ENCODE data around the gene DNAJC1. TPM values are rescaled to one million over a fixed set of nuclear protein-coding genes. Genes with fewer than 3 reads are reported as not detected.

DNAJC1 gene
- total and polyA plus RNA-seq, 2 donors (not counting 3 experiments of a cell fraction or from before 2014, with no cell fraction given), result 11.2 to 19.7 TPM

- no peak overlapping the region for H3K9ac ChIP-seq (replicated peaks; ENCODE audit: extremely low read depth, insufficient read depth, low read length)
- dilution Hi-C loops (cut with MboI; ENCODE audit: extremely low pct_ligation_motif_present, low sequenced_read_pairs), result no loop called here
- H3K27ac ChIP-seq (ENCODE audit: insufficient read depth, low read depth, low read length), result no peak overlapping the region
- no peak overlapping the region for H3K4me3 ChIP-seq (replicated peaks in 1 of 3; ENCODE audit: insufficient read depth in 1 of 3, low read depth in 1 of 3, low read length in 3 of 3)
- H3K4me1 ChIP-seq (ENCODE audit: control insufficient read depth, extremely low read depth, insufficient read depth, low read length), result no peaks in the 10 kb centered on the region
- ChIA-PET CTCF (no interaction called here), POLR2A (no interaction called here)
- DNase-seq (ENCODE audit: low read depth, low spot score) (peak; percentile 38), FAIRE-seq (peak; percentile 24)
- BruUV-seq (replicated peaks), result no TSS peak
- peaks cover 3% of the 10 kb centered on the region for H4K20me1 ChIP-seq (replicated peaks; ENCODE audit: control insufficient read depth, extremely low read depth, insufficient read depth, low read length)
- intact Hi-C loops (cut with micrococcal nuclease), result loop anchor here (5.0 kb wide), 1 partner anchor 1078 kb away; no protein-coding TSS in a partner anchor
- no peaks in the 10 kb centered on the region for H3K9me1 ChIP-seq (replicated peaks; ENCODE audit: control insufficient read depth, extremely low read depth, insufficient read depth, low read length)
- TF ChIP-seq GATA2 (IDR thresholded peaks at IDR 0.05; ENCODE audit: insufficient read depth, insufficient read length, low read depth, low read length), result no peak
- TF ChIP-seq MAX (IDR thresholded peaks at IDR 0.05; ENCODE audit: insufficient read depth, insufficient read length), result no peak
- TF ChIP-seq, protein P1, sequence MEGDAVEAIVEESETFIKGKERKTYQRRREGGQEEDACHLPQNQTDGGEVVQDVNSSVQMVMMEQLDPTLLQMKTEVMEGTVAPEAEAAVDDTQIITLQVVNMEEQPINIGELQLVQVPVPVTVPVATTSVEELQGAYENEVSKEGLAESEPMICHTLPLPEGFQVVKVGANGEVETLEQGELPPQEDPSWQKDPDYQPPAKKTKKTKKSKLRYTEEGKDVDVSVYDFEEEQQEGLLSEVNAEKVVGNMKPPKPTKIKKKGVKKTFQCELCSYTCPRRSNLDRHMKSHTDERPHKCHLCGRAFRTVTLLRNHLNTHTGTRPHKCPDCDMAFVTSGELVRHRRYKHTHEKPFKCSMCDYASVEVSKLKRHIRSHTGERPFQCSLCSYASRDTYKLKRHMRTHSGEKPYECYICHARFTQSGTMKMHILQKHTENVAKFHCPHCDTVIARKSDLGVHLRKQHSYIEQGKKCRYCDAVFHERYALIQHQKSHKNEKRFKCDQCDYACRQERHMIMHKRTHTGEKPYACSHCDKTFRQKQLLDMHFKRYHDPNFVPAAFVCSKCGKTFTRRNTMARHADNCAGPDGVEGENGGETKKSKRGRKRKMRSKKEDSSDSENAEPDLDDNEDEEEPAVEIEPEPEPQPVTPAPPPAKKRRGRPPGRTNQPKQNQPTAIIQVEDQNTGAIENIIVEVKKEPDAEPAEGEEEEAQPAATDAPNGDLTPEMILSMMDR (IDR thresholded peaks at IDR 0.05; ENCODE audit: extremely low read depth in 1 of 2, insufficient read depth in 1 of 2, low read depth in 1 of 2, low read length in 2 of 2), result peak; percentile 21 to 45
- no peak for TF ChIP-seq POLR2A (IDR thresholded peaks at IDR 0.05; ENCODE audit: low read depth, low read length)
- H3K79me2 ChIP-seq (ENCODE audit: control insufficient read depth, insufficient read depth, low read length), result peaks cover 9% of the 10 kb centered on the region
- no peaks in the 10 kb centered on the region for H3K36me3 ChIP-seq (ENCODE audit: control insufficient read depth in 2 of 2, extremely low read depth in 1 of 2, insufficient read depth in 2 of 2, low read length in 2 of 2)
- no peak overlapping the region for H2AFZ ChIP-seq (ENCODE audit: low read depth, low read length)
- H3K4me2 ChIP-seq (ENCODE audit: insufficient read depth, low read length), result no peak overlapping the region
- H3K27me3 ChIP-seq (ENCODE audit: control insufficient read depth in 2 of 2, insufficient read depth in 2 of 2, low read length in 2 of 2), result no peaks in the 10 kb centered on the region
- no peaks in the 10 kb centered on the region for H3K9me3 ChIP-seq (replicated peaks; ENCODE audit: control insufficient read depth, insufficient read depth, low read length)
Observed at GRCh38 chr10:21989453-21990154, 13.9 kb downstream of the DNAJC1 start.

GRCh38 chr10:21985541-21985940 lies 18.0 kb downstream of the DNAJC1 start:
- no peaks in the 10 kb centered on the region for H3K9me3 ChIP-seq (replicated peaks; ENCODE audit: control insufficient read depth, insufficient read depth, low read length)
- H3K4me2 ChIP-seq (ENCODE audit: insufficient read depth, low read length), result no peak overlapping the region
- no peaks in the 10 kb centered on the region for H3K36me3 ChIP-seq (ENCODE audit: control insufficient read depth in 2 of 2, extremely low read depth in 1 of 2, insufficient read depth in 2 of 2, low read length in 2 of 2)
- no peaks in the 10 kb centered on the region for H3K4me1 ChIP-seq (ENCODE audit: control insufficient read depth, extremely low read depth, insufficient read depth, low read length)
- peaks cover 2% of the 10 kb centered on the region for H3K79me2 ChIP-seq (ENCODE audit: control insufficient read depth, insufficient read depth, low read length)
- H3K27ac ChIP-seq (ENCODE audit: insufficient read depth, low read depth, low read length), result no peak overlapping the region
- BruUV-seq (replicated peaks), result no TSS peak
- no peak overlapping the region for H2AFZ ChIP-seq (ENCODE audit: low read depth, low read length)
- dilution Hi-C loops (cut with MboI; ENCODE audit: extremely low pct_ligation_motif_present, low sequenced_read_pairs), result no loop called here
- ChIA-PET CTCF (no interaction called here), POLR2A (no interaction called here)
- H3K27me3 ChIP-seq (ENCODE audit: control insufficient read depth in 2 of 2, insufficient read depth in 2 of 2, low read length in 2 of 2), result no peaks in the 10 kb centered on the region
- no peak overlapping the region for H3K4me3 ChIP-seq (replicated peaks in 1 of 3; ENCODE audit: insufficient read depth in 1 of 3, low read depth in 1 of 3, low read length in 3 of 3)
- H3K9ac ChIP-seq (replicated peaks; ENCODE audit: extremely low read depth, insufficient read depth, low read length), result no peak overlapping the region
- intact Hi-C loops (cut with micrococcal nuclease), result no loop called here
- no peaks in the 10 kb centered on the region for H3K9me1 ChIP-seq (replicated peaks; ENCODE audit: control insufficient read depth, extremely low read depth, insufficient read depth, low read length)
- FAIRE-seq (no peak), DNase-seq (ENCODE audit: low read depth, low spot score) (no peak)
- H4K20me1 ChIP-seq (replicated peaks; ENCODE audit: control insufficient read depth, extremely low read depth, insufficient read depth, low read length), result no peaks in the 10 kb centered on the region
- TF ChIP-seq EZH2 (IDR thresholded peaks at IDR 0.05; ENCODE audit: borderline replicate concordance, low read depth, low read length, severe bottlenecking) (no peak), FOS (IDR thresholded peaks at IDR 0.05; ENCODE audit: borderline replicate concordance, insufficient read depth, low read length) (no peak), MAX (IDR thresholded peaks at IDR 0.05; ENCODE audit: insufficient read depth, insufficient read length) (no peak), GATA2 (IDR thresholded peaks at IDR 0.05; ENCODE audit: insufficient read depth, insufficient read length, low read depth, low read length) (no peak), MYC (IDR thresholded peaks at IDR 0.05; ENCODE audit: low read depth, low read length) (no peak), JUN (IDR thresholded peaks at IDR 0.05; ENCODE audit: borderline replicate concordance, insufficient read depth, insufficient read length, low read depth) (no peak), POLR2AphosphoS5 (IDR thresholded peaks at IDR 0.05; ENCODE audit: insufficient read depth, low read depth, low read length) (no peak), POLR2A (IDR thresholded peaks at IDR 0.05; ENCODE audit: low read depth, low read length) (no peak)
- TF ChIP-seq, protein P1 (IDR thresholded peaks at IDR 0.05; ENCODE audit: extremely low read depth in 1 of 2, insufficient read depth in 1 of 2, low read depth in 1 of 2, low read length in 2 of 2), result no peak

Measured in endothelial cell of umbilical vein (primary cell).